Tongue (tissue), 2 donors: ENCODE data around the gene SAMD4A. TPM values are rescaled to one million over a fixed set of nuclear protein-coding genes. Genes with fewer than 3 reads are reported as not detected.
"Not testable (repeated sequence)": the region's sequence is repeated elsewhere in the genome, so short reads cannot be mapped to it uniquely, and the experiment has no call there.

Source experiments
- DNase-seq: peaks from one replicate; pipeline ENCODE4 v3.0.0-alpha.2; 2015
- total RNA-seq: library from RNA; depleted of rRNA; stranded (reverse); fragments of >200 nt; gene quantifications from one replicate; pipeline ENCODE4 v1.2.3, GENCODE V29; 2014

The SAMD4A gene
- total RNA-seq, 1 donor from 2014 or later: 95.8 TPM

DNA sequence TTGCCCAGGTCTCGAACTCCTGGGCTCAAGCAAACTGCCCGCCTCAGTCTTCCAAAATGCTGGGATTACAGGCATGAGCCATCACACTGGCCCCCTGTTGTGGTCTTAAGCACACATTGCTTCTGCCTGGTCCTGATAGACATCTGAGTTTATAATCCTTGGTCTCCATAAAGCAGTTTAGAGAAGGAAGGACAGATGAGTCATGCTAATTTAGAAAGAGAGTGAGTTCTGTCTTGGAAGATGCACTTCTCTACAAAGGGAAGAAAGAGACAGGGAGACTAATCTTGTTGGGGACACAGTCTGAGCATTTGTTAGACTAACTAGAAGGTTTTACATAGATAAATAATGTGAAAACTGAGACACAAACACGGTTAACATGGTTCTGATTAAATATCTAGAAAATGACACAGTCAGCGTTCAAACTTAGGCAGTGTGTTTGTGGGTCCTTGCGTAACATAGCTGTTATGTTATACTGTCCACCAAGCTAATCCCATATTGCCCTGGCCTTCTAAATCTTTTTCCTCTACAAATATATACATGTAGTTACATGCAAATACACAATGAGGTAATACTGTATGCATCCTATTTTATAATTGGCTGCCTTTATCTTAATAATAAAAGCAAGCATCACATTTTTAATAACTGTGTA, 31.0 kb downstream of the SAMD4A start:
- DNase-seq: no peak

GRCh38 chr14:54599966-54600716, 33.2 kb downstream of the SAMD4A start:
- DNase-seq: no peak

DNA sequence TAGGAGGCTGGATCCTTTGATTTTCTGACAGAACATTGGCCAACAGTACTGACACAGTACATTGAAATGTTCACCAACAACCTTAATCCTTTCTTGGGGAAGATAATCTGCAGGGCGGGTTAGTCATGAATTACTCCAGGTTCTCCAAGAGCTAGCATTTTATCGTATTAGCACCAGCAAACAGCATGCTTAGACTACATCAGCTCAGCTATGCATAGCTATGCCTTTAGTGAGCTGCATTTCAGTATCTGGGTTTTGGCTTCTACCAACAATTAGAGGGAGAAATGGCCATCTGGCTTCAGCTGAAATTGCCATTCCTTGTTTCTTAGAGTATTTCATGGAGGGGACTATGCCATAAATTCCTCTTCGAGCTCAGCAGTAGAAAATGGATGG, 33.8 kb downstream of the SAMD4A start:
- DNase-seq: no peak

DNA sequence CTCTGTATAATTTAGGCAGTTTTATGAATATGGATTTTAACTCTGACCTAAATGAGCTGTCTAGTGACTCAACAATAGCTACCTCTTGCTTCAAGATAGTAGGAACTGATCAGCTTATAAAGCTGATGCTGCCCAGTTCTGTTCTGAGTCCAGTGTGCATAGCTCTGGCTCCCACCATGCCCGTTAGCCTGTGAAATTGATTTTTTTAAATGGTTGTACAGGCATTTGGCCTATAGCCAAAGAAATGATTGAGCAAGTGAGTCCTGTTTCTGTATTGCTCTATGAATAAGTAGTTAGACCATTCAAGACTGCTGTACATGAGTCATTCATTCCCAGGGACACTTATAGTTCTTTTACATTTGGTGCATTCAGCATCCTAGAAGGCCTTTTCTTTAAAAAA, 36.4 kb downstream of the SAMD4A start:
- DNase-seq: no peak

DNA sequence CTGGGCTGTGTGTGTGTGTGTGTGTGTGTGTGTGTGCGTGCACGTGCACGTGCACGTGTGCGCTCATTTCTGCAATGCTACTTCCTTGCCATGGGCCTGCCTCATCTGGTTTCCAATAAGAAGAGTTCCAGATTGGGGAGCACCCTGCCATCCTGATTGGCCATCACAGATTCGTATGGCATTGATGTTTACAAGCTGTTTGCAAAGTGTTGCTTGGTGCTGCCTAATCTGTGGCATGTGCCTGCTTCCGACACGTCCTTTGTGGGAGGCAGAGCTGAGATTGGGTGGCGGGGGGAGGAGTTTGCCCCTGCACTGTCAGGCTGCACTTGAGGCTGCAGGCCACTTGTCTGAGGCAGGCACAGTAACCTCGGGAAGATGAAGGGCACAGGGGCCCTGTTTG, 39.2 kb downstream of the SAMD4A start:
- peak; percentile 61 for DNase-seq

- no peak for DNase-seq
Observed at GRCh38 chr14:54606631-54607133, 39.8 kb downstream of the SAMD4A start.

DNA sequence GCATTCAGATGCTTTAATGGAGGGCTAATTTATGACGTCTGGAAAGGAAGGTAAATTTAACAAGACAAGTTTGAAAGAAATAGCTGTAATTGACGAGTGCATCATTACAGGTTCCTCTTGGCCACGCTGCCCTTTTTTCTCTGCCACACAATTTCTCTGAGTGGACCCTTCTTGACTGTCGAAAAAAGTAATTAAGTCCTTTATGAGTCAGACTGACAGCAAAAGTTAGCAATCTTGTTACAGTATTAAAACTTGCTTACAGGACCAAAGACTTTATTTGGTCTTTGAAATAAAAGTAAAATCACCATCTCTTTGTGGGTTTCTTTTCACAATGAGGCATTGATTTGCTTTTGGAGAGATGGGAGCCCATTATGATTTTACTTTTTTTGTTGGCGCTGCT, 42.6 kb downstream of the SAMD4A start:
- DNase-seq: no peak

DNA sequence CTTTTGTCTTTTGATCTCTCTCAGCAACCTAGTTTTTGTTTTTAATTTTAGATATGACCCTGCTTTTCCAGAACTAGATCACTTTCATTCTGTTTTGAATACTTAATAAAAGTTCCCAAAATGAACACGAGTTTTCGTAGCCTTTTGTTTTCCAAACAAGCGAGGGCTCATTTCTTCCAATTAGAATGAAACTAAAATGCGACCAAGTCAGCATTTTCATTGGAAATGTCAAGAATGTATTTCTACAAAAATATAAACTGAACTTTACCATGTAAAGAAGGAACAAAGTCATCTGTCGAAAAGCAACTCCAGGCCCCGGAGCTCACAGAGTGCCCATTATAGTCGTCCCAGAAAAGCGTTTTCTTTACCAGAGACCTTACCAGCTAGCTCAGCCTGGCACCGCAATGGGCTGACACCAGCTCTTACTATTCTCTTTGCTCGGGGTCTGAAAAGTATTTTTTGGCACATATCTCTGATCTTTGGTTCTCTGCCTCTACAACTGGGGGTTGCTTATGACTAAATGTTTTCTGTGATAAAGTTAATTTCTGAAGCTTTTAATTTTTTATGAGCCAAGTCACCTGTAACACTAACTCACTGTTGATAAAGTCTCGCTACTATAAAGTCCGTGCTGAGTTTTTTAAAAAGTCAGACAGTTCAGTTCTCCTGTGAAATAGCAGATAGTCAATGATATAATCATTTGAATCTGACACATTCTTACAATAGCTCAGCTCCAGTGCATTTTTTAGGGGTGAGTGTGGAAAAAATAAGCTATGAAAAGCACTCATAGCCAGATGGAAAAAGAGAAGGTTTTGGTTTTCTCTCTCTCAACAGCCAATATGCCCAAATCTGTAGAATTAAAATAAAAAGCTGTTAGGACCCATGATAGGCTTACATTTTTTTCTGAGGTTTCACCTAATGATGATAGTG, 43.4 kb downstream of the SAMD4A start:
- DNase-seq: no peak

DNA sequence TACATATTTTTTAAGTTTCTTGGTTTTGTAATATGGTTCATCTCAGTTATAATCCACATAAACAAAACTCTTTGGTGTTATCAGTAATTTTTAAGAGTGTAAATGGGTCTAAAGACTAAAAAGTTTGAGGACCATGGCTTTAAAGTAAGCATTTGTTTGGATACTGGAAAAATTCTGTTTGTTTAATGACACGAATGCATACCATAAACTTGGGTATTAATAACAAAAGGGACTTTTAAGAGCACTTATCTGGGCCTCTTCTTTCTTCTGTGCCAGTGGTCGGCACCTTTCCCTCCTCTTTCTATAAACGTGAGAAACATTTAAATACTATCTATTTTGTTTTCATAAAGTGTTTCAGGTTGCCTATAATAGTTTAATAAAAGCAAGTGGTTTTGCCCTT, 47.4 kb downstream of the SAMD4A start:
- DNase-seq: no peak

DNA sequence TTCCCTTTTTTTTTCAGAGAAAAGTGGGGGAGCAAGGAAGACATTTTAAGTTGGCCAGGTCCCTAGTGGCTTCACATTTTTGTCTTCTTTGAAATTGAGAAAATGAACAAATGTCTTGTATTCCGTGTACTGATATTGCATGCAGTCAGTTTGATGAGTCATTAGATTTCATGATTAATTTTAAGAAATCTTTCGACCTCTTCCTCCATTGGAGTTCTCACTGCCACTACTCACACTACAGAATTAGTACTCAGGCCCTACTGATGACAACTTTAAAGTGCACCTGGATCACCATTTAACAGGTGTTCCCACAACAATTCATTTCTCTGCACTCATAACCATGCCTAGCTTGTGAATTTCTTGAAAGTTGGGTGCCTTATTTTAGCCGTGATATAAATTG, 50.5 kb downstream of the SAMD4A start:
- no peak for DNase-seq

DNA sequence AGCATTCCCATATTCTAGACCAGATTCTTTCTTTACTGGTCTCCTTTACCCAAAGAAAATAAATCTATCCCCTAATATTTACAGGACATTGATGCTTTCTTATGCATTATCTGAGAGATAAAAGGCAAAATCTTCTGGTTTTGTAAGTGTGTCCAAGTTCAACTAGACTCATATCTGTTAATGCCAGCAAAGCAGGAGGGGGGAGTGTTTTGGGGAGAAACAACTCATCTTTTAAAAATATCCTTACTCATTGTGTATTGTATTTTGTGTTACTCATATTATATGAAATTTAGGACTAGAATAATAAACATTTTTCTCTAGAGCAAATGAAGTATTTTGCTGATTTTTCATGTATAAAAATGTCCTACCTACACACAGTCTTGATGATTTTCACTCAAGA, 54.8 kb downstream of the SAMD4A start:
- DNase-seq: no peak

GRCh38 chr14:54622192-54622958, 55.4 kb downstream of the SAMD4A start:
- DNase-seq: no peak

- DNase-seq: no peak
Observed at GRCh38 chr14:54623279-54624004, 56.5 kb downstream of the SAMD4A start.

DNA sequence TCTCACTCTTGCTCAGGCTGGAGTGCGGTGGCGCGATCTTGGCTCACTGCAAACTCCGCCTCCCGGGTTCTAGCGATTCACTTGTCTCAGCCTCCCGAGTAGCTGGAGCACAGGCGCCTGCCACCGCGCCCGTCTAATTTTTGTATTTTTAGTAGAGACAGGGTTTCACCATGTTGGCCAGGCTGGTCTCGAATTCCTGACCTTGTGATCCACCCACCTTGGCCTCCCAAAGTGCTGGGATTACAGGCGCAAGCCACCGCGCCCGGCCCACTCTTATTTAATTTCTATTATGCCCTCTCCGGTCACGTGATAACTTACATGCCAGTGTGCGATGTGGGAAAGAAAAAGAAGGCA, 57.1 kb downstream of the SAMD4A start:
- DNase-seq: not testable (repeated sequence)

- no peak for DNase-seq
Observed at GRCh38 chr14:54625112-54625511, 58.2 kb downstream of the SAMD4A start.

GRCh38 chr14:54627219-54627539, 60.3 kb downstream of the SAMD4A start:
- DNase-seq: no peak

GRCh38 chr14:54627540-54628363, 60.8 kb downstream of the SAMD4A start:
- peak; percentile 84 for DNase-seq

DNA sequence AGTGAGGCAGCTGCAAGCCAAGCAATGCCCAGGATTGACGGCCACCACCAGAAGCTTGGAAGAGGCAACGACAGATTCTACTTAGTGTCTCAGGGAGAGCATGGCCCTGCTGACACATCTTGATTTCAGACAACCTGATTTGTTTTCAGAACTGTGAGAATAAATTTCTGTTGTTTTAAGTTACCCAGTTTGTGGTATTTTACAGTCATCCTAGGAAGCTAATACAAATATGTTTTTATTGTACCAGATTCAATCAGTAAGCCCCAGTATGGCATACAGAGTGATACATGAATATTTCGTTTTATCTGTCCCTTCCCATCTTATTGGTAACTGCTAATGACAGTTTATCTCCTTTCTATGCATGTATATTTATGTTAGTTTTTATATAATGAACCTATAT, 62.3 kb downstream of the SAMD4A start:
- no peak for DNase-seq

- no peak for DNase-seq
Observed at GRCh38 chr14:54629635-54630360, 62.9 kb downstream of the SAMD4A start.

DNA sequence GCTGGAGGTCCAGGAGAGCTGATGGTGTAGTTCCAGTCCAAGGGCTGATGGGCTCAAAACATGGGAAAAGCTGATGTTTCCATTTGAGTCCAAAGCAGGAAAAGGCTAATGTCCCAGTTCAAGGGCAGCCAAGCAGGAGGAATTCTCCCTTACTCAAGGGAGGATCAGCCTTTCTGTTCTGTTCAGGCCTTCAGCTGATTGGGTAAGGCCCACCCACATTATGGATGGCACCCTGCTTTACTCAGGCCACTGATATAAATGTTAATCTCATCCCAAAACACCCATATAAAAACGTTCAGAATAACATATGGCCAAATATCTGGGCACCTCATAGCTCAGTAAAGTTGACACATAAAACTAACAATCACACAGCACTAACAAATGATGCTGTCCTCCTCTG, 64.1 kb downstream of the SAMD4A start:
- no peak for DNase-seq
